22Rv1 (cell line): ENCODE measurements around the gene PRX.
"Not testable (repeated sequence)": the region's sequence is repeated elsewhere in the genome, so short reads cannot be mapped to it uniquely, and the experiment has no call there.

Experiments used
- H3K27ac ChIP-seq: fragments of 450-650 bp; 2 replicates; pipeline ENCODE4 v1.5.1; 2017
- ZFX ChIP-seq: fragments of 450-650 bp; IDR thresholded peaks from 2 replicates; pipeline ENCODE4 v1.6.1; 2017; ENCODE audit warnings: antibody characterized with exemption, borderline replicate concordance
- TF ChIP-seq, protein P1 (sequence below): fragments of 450-650 bp; IDR thresholded peaks from 2 replicates; pipeline ENCODE4 v1.5.1; 2017; ENCODE audit warnings: mild to moderate bottlenecking

Gene PRX

DNA sequence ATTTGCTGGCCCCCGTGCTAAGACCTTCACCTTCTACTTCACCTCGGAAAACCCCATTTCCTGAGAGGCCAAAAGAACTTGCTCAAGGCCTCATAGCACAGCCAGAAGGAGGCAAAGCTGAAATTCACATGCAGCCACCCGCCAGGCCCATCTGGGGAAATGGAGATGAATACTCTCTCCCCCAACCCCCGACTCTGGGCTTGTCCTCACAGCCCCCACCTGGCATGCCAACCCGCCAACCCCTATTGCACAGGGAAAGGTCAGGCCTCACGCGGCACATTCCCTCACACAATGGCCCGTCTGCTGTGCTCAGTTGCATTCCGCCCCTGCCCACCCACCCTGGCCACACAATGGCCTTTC is 3.2 kb downstream of the PRX start:
- TF ChIP-seq, protein P1, sequence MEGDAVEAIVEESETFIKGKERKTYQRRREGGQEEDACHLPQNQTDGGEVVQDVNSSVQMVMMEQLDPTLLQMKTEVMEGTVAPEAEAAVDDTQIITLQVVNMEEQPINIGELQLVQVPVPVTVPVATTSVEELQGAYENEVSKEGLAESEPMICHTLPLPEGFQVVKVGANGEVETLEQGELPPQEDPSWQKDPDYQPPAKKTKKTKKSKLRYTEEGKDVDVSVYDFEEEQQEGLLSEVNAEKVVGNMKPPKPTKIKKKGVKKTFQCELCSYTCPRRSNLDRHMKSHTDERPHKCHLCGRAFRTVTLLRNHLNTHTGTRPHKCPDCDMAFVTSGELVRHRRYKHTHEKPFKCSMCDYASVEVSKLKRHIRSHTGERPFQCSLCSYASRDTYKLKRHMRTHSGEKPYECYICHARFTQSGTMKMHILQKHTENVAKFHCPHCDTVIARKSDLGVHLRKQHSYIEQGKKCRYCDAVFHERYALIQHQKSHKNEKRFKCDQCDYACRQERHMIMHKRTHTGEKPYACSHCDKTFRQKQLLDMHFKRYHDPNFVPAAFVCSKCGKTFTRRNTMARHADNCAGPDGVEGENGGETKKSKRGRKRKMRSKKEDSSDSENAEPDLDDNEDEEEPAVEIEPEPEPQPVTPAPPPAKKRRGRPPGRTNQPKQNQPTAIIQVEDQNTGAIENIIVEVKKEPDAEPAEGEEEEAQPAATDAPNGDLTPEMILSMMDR = no peak
- TF ChIP-seq ZFX = no peak
- H3K27ac ChIP-seq = no peak overlapping the region

DNA sequence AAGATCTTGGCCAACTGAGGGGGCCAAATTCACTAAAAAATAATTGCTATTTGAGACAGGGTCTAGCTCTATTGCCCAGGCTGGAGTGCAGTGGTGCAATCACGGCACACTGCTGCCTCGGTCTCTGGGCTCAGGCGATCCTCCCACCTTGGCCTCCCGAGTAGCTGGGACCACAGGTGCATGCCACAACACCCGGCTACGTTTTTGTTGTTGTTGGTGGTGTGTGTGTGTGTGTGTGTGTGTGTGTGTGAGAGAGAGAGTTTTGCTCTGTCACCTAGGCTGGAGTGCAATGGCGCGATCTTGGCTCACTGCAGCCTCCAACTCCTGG is 4.6 kb downstream of the PRX start:
- H3K27ac ChIP-seq = not testable (repeated sequence)

DNA sequence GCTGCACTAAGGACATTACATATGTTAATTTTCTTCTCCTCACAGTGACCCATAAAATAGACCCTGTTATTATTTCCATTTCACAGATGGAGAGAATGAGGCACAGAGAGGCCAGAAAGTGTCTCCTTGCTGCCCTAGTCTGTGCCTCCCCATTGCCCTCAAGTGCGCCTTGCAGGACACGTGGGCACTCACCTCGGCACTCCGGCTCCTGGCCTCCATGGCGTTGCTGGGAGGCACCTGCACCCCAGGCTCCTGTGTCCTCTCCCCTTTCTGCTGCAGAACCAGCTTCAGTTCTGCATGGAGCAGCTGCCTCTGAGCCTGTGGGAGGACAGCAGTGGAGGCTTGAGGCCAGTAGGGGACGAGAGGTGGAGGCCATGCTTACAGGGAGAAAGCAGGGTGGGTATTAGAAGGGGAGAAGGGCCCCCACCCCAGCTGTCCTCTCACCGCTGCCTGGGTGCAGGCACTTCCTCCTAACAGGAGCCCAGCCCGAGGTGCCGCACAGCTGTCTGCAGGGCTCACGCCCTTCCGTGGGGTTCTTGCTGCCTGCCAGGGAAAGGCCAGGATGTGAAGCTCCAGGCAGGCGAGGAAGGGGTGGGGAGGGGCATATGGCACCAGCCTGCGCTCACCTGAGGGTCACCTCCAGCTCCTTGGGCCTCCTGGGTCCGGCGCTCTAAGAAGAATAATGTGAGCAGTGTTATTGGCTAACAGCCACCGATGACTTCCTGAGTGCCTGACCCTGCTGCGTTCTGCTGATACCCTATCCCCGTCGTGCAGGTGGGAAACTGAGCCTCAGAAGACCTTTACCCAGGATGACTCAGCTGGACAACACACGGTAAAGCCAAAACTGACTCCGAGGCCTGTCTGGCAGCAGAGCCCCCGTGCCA is 5.2 kb downstream of the PRX start:
- TF ChIP-seq ZFX = no peak
- TF ChIP-seq, protein P1 = no peak
- H3K27ac ChIP-seq = no peak overlapping the region

DNA sequence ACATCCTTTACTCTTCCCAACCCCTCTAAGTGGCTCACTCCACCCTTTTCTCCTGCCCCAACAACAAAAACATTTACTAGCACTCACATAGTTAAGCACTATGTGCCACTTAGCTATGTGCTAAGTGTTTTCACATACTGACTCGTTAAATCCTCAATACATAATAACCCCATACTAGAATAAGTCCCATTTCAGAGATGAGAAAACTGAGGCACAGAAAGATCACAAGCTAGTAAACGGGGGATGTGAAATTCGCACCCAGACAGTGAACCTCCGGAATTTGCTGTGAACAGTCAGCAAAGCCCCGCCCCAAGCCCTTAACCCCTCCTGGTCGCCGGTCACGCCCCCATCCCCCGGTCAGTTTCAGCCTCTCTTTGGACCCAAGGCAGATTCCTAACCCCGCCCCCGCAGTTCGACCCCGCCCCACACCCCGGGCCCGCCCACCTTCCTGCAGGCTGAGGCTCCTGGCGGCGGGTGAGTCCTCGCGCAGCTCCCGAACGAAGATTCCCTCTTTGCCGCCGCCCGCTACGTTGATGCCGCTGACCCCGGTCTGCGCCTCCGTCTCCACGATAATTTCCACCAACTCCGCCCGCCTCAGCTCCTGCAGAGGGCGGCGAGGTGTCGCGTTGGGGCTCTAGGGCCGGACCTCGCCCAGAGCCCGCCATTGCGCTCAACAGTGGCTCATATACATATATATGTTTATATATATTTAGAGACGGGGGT is 9.8 kb downstream of the PRX start:
- H3K27ac ChIP-seq = peak overlapping the region; percentile 77
- no peak for TF ChIP-seq ZFX
- TF ChIP-seq, protein P1 = 0 out of 2 replicates have a peak, but pooled peaks have one; percentile 6

DNA sequence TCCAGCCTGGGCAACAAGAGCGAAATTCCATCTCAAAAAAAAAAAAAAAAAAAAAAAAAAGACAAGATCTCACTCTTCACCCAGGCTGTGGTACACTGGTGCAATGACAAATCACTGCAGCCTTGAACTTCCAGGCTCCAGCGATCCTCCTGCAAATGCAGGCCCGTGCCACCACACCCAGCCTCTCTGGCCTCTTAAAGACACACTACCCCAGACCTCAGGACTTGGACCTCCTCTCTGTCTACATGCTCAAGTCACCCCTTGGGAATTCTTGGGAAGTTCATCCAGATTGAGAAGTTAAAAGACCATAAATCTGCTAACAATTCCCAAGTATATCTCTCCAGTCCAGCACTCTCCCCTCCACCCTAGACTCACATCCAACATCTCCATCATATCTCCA is 12.6 kb downstream of the PRX start:
- TF ChIP-seq ZFX = no peak
- TF ChIP-seq, protein P1 = no peak
- no peak overlapping the region for H3K27ac ChIP-seq

DNA sequence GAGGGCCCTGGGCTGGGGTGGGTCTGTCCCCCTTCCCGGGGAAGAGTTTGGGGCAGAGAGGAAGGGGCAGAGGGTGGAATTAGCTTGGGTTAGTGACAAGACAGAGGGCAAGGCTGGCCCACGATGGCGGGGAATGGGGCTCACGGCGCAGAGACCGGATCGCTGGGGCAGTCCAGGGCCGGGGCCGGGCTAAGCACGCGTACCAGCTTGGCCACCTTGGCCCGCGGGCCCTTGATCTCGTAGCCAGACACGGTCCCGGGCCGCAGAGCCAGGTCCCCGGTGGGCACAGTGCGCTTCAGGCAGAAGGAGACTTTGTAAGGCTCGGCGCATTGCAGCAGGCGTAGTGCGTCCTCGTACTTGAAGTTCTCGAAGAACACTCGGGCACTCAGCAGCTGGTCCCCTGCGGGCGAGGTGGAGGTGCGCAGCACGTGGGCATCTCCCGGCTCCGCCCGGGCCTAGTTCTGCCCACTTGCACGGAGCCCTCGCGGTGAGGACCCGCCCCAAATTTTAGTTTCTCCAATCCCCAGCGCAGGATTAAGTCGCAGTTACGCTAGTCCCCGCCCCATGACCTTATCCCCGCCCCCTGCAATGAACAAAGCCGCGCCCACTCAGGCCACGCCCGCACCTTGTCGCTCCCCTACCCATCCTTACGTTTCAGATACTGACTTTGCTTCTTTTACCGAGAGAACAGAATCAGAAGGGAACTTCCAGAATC is 14.6 kb downstream of the PRX start:
- H3K27ac ChIP-seq = no peak overlapping the region
- TF ChIP-seq, protein P1 = no peak
- no peak for TF ChIP-seq ZFX

DNA sequence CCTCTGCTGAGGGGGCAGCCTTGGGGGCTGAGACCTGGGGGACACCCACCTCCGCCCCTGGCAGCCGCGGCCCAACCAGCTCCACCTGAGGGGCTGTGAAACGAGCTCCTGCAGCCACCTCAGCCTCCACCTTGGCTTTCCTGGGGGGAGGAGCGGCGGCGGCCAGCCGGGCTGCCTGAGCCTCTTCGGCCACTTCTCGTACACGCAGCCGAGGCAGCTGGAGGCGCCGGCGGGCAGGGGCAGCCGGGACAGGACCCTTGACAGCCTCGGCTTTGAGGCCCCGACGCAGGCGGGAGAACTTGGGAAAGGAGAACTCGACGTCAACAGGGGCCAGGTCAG is 15.6 kb downstream of the PRX start:
- TF ChIP-seq ZFX = no peak
- TF ChIP-seq, protein P1 = no peak
- H3K27ac ChIP-seq = no peak overlapping the region
